ENCODE measurements around the gene AMDHD2. TPM values are rescaled to one million over a fixed set of nuclear protein-coding genes. Genes with fewer than 3 reads are reported as not detected.

Gene AMDHD2
- total RNA-seq, 1 donor from 2014 or later = 58.3 TPM

DNA sequence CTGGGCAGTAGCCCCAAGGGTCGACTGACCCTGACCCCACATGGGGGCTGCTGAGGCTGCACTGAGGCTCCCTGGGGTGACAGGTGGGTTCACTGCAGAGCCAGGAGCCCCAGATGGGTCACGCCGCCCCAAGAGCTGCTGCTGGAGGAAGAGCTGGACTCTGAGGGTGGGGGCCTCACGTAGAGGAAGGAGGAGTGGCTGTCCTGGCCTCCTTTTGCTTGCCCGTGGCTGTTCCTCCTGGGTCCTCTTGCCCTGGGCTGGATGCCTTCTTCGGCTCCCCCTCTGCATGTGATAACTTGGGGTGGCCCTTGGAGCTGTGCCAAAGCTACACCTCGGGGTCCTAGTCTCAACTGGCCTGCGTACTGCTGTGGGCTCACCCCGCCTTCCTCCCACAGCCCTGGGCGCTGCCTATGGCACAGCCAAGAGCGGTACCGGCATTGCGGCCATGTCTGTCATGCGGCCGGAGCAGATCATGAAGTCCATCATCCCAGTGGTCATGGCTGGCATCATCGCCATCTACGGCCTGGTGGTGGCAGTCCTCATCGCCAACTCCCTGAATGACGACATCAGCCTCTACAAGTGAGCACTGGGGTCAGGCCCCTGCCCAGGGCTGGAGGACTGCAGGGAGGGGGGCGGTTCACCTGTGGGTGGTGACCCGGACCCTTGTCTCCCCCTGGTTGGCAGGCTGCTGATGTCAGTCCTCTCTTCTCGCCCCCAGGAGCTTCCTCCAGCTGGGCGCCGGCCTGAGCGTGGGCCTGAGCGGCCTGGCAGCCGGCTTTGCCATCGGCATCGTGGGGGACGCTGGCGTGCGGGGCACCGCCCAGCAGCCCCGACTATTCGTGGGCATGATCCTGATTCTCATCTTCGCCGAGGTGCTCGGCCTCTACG lies 1.1 kb upstream of the AMDHD2 start:
- H3K27ac Mint-ChIP-seq (ENCODE audit: unreplicated experiment) = peak overlapping the region; percentile 92
- H3K9me3 Mint-ChIP-seq = no peaks in the 10 kb centered on the region

DNA sequence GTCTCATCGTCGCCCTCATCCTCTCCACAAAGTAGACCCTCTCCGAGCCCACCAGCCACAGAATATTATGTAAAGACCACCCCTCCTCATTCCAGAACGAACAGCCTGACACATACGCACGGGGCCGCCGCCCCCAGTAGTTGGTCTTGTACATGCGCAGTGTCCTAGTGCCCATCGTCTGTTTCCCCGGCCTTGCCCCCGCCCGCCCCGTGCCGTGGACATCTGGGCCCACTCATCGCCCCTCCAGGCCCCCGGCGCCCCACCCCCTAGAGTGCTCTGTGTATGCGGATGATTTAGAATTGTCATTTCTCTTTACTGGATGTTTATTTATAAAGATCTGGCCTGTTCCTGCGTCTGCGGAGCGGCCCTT lies 475 bp upstream of the AMDHD2 start:
- no peaks in the 10 kb centered on the region for H3K9me3 Mint-ChIP-seq
- H3K4me1 Mint-ChIP-seq = peaks cover 44% of the 10 kb centered on the region
- DNase-seq (ENCODE audit: low read depth, low spot score) = no peak
- H3K27ac Mint-ChIP-seq (ENCODE audit: unreplicated experiment) = peak overlapping the region; percentile 92
- peak overlapping the region; percentile 89 for H3K4me3 Mint-ChIP-seq
- TF ChIP-seq, protein P1, sequence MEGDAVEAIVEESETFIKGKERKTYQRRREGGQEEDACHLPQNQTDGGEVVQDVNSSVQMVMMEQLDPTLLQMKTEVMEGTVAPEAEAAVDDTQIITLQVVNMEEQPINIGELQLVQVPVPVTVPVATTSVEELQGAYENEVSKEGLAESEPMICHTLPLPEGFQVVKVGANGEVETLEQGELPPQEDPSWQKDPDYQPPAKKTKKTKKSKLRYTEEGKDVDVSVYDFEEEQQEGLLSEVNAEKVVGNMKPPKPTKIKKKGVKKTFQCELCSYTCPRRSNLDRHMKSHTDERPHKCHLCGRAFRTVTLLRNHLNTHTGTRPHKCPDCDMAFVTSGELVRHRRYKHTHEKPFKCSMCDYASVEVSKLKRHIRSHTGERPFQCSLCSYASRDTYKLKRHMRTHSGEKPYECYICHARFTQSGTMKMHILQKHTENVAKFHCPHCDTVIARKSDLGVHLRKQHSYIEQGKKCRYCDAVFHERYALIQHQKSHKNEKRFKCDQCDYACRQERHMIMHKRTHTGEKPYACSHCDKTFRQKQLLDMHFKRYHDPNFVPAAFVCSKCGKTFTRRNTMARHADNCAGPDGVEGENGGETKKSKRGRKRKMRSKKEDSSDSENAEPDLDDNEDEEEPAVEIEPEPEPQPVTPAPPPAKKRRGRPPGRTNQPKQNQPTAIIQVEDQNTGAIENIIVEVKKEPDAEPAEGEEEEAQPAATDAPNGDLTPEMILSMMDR (conservative IDR thresholded peaks at IDR 0.05) = no peak
- peaks cover 7% of the 10 kb centered on the region for H3K27me3 Mint-ChIP-seq (ENCODE audit: low read depth)
- peaks cover 6% of the 10 kb centered on the region for H3K36me3 Mint-ChIP-seq (ENCODE audit: low read depth)

More for the DNA sequence above, 1.1 kb upstream of the AMDHD2 start:
- no peak for DNase-seq (ENCODE audit: low read depth, low spot score)
- TF ChIP-seq, protein P1 (conservative IDR thresholded peaks at IDR 0.05) = no peak
- Mint-ChIP-seq H3K4me3 (peak overlapping the region; percentile 89), H3K4me1 (peaks cover 45% of the 10 kb centered on the region), H3K27me3 (ENCODE audit: low read depth) (peaks cover 7% of the 10 kb centered on the region), H3K36me3 (ENCODE audit: low read depth) (peaks cover 2% of the 10 kb centered on the region)

DNA sequence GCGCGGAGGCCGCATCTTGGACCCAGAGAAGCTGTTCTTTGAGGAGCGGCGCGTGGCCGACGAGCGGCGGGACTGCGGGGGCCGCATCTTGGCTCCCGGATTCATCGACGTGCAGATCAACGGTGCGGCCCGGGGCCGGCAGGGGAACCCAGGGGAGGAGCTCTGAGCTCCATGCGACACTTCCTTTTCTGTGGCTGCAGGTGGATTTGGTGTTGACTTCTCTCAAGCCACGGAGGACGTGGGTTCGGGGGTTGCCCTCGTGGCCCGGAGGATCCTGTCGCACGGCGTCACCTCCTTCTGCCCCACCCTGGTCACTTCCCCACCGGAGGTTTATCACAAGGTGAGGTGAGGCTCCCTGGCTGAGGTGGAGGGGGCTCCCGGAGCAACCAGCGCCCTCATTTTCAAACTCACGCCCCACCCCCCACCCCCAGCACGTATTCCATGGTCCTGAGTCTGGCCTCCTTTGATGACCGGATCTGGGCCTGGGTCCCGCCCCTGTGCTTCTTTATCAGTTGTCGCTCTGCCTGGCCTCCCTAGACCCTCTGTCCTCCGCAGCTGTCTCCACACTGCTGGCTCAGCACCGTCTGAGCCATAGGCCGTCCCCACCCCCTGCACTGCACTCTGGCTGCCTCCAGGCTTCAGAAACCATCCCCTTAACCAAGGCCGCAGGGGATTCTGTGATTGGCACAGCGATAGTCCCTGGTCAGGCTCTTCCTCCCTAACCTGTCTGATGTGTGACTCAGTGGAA lies 787 bp downstream of the AMDHD2 start:
- H3K27me3 Mint-ChIP-seq (ENCODE audit: low read depth) = peaks cover 7% of the 10 kb centered on the region
- no peaks in the 10 kb centered on the region for H3K9me3 Mint-ChIP-seq
- TF ChIP-seq, protein P1 (conservative IDR thresholded peaks at IDR 0.05) = no peak
- peaks cover 31% of the 10 kb centered on the region for H3K4me1 Mint-ChIP-seq
- DNase-seq (ENCODE audit: low read depth, low spot score) = no peak
- peak overlapping the region; percentile 94 for H3K27ac Mint-ChIP-seq (ENCODE audit: unreplicated experiment)
- H3K4me3 Mint-ChIP-seq = peak overlapping the region; percentile 89
- H3K36me3 Mint-ChIP-seq (ENCODE audit: low read depth) = peaks cover 6% of the 10 kb centered on the region

DNA sequence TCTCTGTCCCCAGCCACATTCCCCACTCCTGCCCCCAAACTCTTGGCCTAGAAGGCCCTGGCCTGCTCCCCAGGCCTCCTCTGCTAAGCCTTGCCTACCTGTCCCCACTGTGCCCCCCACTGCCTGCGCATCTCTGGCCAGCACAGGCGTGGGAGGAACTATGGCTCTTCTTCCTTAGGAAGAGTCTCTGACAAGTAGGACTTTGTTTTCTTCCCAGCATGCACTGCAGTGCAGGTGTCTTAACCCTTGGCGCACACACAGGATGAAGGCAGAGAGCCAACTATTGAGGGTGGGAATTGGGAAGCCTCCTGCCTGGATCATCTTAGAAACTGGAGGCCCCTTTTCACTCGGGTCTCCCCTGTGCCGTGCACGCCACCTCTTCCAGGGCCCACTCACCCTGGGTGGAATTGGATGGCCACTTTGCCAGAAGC lies 3.6 kb downstream of the AMDHD2 start:
- DNase-seq (ENCODE audit: low read depth, low spot score) = no peak
- H3K36me3 Mint-ChIP-seq (ENCODE audit: low read depth) = peaks cover 6% of the 10 kb centered on the region
- peaks cover 7% of the 10 kb centered on the region for H3K27me3 Mint-ChIP-seq (ENCODE audit: low read depth)
- H3K4me3 Mint-ChIP-seq = peak overlapping the region; percentile 71
- H3K9me3 Mint-ChIP-seq = no peaks in the 10 kb centered on the region
- H3K27ac Mint-ChIP-seq (ENCODE audit: unreplicated experiment) = no peak overlapping the region
- TF ChIP-seq, protein P1 (conservative IDR thresholded peaks at IDR 0.05) = no peak
- peaks cover 15% of the 10 kb centered on the region for H3K4me1 Mint-ChIP-seq

DNA sequence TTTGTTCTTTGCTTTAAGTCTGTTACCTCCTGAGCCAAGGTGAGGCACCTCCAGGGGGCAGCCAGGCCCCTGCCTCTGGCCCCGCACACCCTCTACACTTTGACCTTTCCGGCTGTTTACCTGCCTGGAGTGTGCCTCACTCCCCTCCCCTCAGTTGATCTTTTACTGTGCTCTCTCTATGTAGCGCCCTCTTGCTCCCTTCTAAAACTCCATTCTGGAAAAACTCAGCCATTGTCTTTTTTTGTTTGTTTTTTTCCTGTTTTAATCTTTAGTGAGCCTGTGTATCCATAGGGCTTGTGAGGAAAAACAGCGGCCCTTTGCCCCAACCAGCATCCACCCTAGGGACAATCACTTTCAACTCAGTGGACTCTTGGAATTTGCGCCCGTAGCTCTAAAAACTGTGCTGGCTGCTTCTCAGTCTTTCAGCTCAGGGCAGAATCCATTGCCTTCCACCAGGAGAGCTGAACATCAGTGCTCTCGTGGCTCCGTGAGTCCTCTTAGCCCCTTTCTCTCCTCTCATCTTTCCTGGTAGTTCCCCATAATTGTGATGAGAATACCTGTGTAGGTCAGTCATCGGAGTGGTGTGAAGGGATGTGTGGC lies 4.3 kb downstream of the AMDHD2 start:
- H3K27ac Mint-ChIP-seq (ENCODE audit: unreplicated experiment) = no peak overlapping the region
- TF ChIP-seq, protein P1 (conservative IDR thresholded peaks at IDR 0.05) = no peak
- H3K36me3 Mint-ChIP-seq (ENCODE audit: low read depth) = peaks cover 6% of the 10 kb centered on the region
- H3K27me3 Mint-ChIP-seq (ENCODE audit: low read depth) = peaks cover 7% of the 10 kb centered on the region
- peaks cover 12% of the 10 kb centered on the region for H3K4me1 Mint-ChIP-seq
- DNase-seq (ENCODE audit: low read depth, low spot score) = no peak
- H3K4me3 Mint-ChIP-seq = peak overlapping the region; percentile 71
- H3K9me3 Mint-ChIP-seq = no peaks in the 10 kb centered on the region
